Left lung (tissue), 10 donors: Measurements from ENCODE around the gene ACTR1A. TPM values are rescaled to one million over a fixed set of nuclear protein-coding genes. Genes with fewer than 3 reads are reported as not detected.
"Not testable (repeated sequence)": the region's sequence is repeated elsewhere in the genome, so short reads cannot be mapped to it uniquely, and the experiment has no call there.

Experiments used
- ATAC-seq: fragments of 200-7000 bp; cut with Tn5 transposase; one replicate; pipeline ENCODE4 v1.9.1; 2020; ENCODE audit warnings: moderate library complexity
- DNase-seq, 4 donors: peaks; one replicate each; pipeline ENCODE4 v3.0.0-alpha.2; 2013 to 2020
- H3K27ac ChIP-seq, 2 donors: fragments of 200-600 bp; sonication (generic) in 1 of 2; one replicate each; pipeline versions ENCODE4 v1.5.0 to v1.8.0; 2020 to 2021
- H3K27me3 ChIP-seq, 2 donors: fragments of 200-600 bp; sonication (generic) in 1 of 2; one replicate each; pipeline versions ENCODE4 v1.5.0 to v1.8.0; 2020 to 2021
- H3K36me3 ChIP-seq, 2 donors: fragments of 200-600 bp; sonication (generic) in 1 of 2; one replicate each; pipeline versions ENCODE4 v1.5.0 to v1.8.0; 2020 to 2021
- H3K4me1 ChIP-seq, 2 donors: fragments of 200-600 bp; one replicate each; pipeline ENCODE4 v1.8.0; 2021
- H3K4me3 ChIP-seq, 2 donors: fragments of 200-600 bp; sonication (generic) in 1 of 2; one replicate each; pipeline versions ENCODE4 v1.5.0 to v1.8.0; 2020 to 2021; ENCODE audit warnings: mild to moderate bottlenecking in 1 of 2
- H3K9me3 ChIP-seq, 2 donors: fragments of 200-600 bp; sonication (generic) in 1 of 2; one replicate each; pipeline versions ENCODE4 v1.5.0 to v1.8.0; 2020 to 2021
- intact Hi-C, 2 donors: fragments of 100-400 bp; cut with DNase I; formaldehyde crosslinking; loops; one replicate each; pipeline versions ENCODE4 v1.11.2 to v1.14.2; 2022
- polyA plus RNA-seq, 6 donors: library from polyadenylated mRNA; unstranded; fragments of 120-200 nt; gene quantifications; one replicate each; pipeline ENCODE4 v1.2.1, GENCODE V29; 2013; ENCODE audit not compliant: insufficient read length in 6 of 6
- total RNA-seq, 2 donors: library from RNA; stranded (reverse); fragmentation: NEBNext Ultra II Directional; extraction: Animal tissue kit (Norgen Biotek cat#: 25700); gene quantifications; one replicate each; pipeline ENCODE4 v1.2.1, GENCODE V29; 2021
- TF ChIP-seq, protein P1 (sequence below), 2 donors: fragments of 200-600 bp; sonication (generic) in 1 of 2; IDR thresholded peaks; one replicate each; pipeline versions ENCODE4 v1.5.0 to v1.8.0; 2021; ENCODE audit warnings: antibody characterized with exemption in 2 of 2
- donor health status: DM: no; HTN: yes; CAD: no.
- donor health status: DM: no; HTN: no; CAD: no.

ACTR1A gene
- total and polyA plus RNA-seq, 8 donors = 78.4 to 122 (median 85.9) TPM

DNA sequence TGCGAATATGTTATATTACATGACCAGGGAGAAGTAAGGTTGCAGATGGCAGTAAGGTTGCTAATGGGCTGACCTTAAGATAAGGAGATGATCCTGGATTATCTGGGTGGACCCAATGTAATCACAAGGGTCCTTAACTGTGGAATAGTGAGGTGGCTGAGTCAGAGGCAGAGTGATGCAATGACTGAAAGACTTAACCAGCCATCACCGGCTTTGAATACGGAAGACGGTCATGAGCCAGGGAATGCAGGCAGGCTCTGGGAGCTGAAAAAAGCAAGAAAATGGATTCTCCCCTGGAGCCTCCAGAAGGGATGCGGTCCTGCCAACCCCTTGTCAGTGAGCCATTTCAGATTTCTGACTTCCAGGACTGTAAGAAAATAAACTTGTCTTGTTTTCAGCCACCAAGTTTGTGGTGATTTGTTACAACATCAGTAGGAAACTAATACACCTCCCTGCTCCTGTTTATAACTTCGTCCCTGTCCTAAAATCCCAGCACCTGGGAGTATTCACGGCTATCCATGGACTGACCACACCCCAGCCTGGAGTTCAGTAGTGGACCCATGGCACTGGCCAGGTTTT, 46.5 kb downstream of the ACTR1A start:
- Histone ChIP-seq H3K27ac (peak overlapping the region; percentile 84 to 88), H3K4me3 (no peak overlapping the region), H3K9me3 (no peaks in the 10 kb centered on the region), H3K4me1 (peaks cover 12 to 70% of the 10 kb centered on the region in 2 donors), H3K36me3 (no peaks in the 10 kb centered on the region), H3K27me3 (no peaks in the 10 kb centered on the region)
- DNase-seq = peak in 1 of 4 donors; percentile 76
- TF ChIP-seq, protein P1, sequence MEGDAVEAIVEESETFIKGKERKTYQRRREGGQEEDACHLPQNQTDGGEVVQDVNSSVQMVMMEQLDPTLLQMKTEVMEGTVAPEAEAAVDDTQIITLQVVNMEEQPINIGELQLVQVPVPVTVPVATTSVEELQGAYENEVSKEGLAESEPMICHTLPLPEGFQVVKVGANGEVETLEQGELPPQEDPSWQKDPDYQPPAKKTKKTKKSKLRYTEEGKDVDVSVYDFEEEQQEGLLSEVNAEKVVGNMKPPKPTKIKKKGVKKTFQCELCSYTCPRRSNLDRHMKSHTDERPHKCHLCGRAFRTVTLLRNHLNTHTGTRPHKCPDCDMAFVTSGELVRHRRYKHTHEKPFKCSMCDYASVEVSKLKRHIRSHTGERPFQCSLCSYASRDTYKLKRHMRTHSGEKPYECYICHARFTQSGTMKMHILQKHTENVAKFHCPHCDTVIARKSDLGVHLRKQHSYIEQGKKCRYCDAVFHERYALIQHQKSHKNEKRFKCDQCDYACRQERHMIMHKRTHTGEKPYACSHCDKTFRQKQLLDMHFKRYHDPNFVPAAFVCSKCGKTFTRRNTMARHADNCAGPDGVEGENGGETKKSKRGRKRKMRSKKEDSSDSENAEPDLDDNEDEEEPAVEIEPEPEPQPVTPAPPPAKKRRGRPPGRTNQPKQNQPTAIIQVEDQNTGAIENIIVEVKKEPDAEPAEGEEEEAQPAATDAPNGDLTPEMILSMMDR (IDR thresholded peaks at IDR 0.05) = no peak
- ATAC-seq = peak; percentile 75
- intact Hi-C loops = no loop called here

DNA sequence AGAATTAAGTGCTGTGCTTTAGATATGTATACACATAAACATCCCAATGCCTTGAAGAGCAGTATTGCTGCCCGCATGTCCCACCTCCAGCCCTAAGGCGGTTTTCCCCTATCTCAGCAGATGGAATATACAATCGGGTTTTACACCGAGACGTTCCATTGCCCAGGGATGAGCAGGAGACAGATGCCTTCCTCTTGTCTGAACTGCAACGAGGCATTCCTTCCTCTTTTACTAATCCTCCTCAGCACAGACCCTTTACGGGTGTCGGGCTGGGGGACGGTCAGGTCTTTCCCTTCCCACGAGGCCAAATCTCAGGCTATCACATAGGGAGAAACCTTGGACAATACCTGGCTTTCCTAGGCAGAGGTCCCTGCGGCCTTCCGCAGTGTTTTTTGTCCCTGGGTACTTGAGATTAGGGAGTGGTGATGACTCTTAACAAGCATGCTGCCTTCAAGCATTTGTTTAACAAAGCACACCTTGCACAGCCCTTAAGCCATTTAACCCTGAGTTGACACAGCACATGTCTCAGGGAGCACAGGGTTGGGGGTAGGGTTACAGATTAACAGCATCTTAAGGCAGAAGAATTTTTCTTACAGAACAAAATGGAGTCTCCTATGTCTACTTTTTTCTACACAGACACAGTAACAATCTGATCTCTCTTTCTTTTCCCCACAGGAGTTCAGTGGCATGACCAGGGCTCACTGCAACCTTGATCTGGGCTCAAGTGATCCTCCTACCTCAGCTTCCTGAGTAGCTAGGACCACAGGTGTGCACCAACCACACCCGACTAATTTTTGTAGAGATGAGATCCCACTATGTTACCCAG, 47.6 kb downstream of the ACTR1A start:
- H3K36me3 ChIP-seq, intact Hi-C loops, H3K27me3 ChIP-seq, DNase-seq, H3K9me3 ChIP-seq, H3K4me3 ChIP-seq: not testable (repeated sequence)
- Histone ChIP-seq H3K27ac (peak overlapping the region; percentile 84 to 88), H3K4me1 (peaks cover 12 to 71% of the 10 kb centered on the region in 2 donors)
- peak; percentile 9 for ATAC-seq

DNA sequence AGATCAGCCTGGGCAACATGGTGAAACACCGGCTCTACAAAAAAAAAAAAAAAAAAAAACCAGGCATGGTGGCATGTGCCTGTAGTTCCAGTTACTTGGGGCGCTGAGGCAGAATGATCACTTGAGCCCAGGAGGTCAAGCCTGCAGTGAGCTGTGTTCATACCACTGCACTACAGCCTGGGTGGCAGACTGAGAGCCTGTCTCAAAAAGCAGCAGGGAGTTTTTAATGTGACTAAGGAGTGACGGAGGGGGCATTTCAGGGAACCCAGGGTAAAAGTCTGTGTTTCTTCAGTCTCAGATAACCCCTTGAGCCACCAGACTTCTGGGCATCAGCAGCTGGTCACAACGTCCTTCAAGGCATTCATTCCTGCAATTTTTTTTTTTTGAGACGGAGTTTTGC, 49.0 kb downstream of the ACTR1A start:
- Histone ChIP-seq H3K9me3 (no peaks in the 10 kb centered on the region), H3K27me3 (no peaks in the 10 kb centered on the region), H3K4me3 (no peak overlapping the region), H3K4me1 (peaks cover 12 to 81% of the 10 kb centered on the region in 2 donors), H3K36me3 (no peaks in the 10 kb centered on the region), H3K27ac (peak overlapping the region; percentile 75 to 88)
- no peak for DNase-seq
- intact Hi-C loops = no loop called here
- TF ChIP-seq, protein P1 (IDR thresholded peaks at IDR 0.05) = no peak
- ATAC-seq = no peak

DNA sequence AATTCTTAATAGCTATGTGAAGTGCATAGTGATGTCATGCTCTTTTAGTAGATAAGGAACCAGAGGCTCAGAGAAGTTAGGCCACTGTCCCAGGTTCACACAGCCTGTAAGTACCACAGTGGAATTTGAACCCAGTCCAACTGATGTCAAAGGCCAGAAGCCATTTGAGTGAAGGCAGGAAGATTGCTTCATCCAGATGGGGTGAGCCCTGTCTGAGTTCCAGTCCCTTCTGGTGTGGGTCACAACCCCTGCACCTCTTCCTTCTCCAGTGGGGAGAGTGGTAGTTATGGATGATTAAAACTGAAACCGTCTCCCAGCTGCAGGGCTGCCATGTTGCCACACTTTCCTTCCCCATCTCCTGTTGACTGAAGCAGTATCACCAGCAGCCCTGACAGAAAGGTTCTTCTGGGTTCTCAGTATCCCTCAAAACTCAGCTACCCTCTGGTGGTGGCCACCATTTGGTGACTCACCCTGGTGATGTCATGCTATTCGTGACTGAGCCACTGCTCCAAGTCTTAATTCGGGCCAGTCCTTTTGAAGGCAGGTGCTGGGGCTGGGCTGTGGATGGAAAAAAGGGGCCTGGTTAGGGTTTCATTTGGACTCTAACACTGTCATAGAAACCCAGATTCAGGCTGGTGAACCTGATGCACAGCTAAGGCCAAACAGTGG, 49.7 kb downstream of the ACTR1A start:
- H3K4me1 ChIP-seq = peaks cover 12 to 81% of the 10 kb centered on the region in 2 donors
- H3K9me3 ChIP-seq = no peaks in the 10 kb centered on the region
- ATAC-seq = peak; percentile 4
- intact Hi-C loops = no loop called here
- no peaks in the 10 kb centered on the region for H3K36me3 ChIP-seq
- H3K27ac ChIP-seq = peak overlapping the region; percentile 75 to 88
- H3K27me3 ChIP-seq = no peaks in the 10 kb centered on the region
- H3K4me3 ChIP-seq = no peak overlapping the region
- peak in 1 of 4 donors; percentile 72 for DNase-seq
- TF ChIP-seq, protein P1 (IDR thresholded peaks at IDR 0.05) = no peak

DNA sequence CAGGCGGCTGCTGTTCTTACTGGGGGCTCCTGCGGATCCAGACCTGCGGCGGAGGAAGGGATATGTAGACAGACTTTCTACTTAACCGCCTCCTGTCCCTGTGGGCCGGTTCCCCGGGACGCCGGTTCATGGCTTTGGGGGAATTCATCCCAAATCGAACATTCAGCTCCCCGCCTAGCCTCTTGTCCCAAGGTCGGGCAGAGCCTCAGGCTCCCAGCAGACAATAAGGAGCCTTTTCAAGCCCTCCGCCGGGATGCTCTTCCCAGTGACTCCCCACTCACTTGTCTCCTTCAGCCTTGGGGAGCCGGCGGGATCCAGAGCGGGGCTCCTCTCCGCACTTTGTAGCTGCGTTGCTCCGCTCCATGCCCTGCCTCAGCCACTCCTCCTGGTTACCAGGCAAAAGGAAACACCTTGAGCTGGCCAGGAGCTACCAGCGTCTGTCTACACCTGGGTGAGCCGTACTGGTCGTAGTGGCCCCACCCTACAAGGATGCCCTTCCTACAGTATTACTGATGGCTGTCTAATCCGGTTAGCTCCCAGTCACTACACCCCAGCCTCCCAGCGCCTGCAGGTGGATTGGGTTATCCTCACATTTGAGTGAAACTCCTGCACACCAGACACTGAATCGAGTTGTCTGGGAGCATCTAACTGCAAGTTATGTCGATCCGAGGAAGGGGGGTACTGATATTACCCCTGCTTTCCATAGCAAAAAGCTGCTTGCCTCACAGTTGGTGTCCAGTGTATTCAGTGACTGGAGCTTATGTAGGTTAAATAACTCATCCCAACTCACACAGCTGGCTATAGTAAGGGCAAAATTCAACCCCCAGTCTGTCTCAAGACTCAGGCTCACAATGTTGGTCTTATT, 51.2 kb downstream of the ACTR1A start, which contains the start of gene C10orf95:
Gene C10orf95 (minus strand): TSS at position 439 of the 865 bp plus-strand sequence. CDS start 450 bp downstream, outside the sequence.
- DNase-seq (peak in 2 of 4 donors; percentile 59 to 79), ATAC-seq (peak; percentile 44)
- Histone ChIP-seq H3K4me1 (peaks cover 12 to 70% of the 10 kb centered on the region in 2 donors), H3K27me3 (no peaks in the 10 kb centered on the region), H3K9me3 (no peaks in the 10 kb centered on the region), H3K36me3 (no peaks in the 10 kb centered on the region), H3K27ac (peak within 1 kb of the TSS; percentile 83 to 88), H3K4me3 (peak within 1 kb of the TSS; percentile 49 to 79)
- intact Hi-C loops = no loop called here
- TF ChIP-seq, protein P1 (IDR thresholded peaks at IDR 0.05) = no peak
